K562 (cell line): ENCODE data around the gene CTBP2. TPM values are rescaled to one million over a fixed set of nuclear protein-coding genes. Genes with fewer than 3 reads are reported as not detected.

ENCODE experiments used
- ATAC-seq: fragments of 200-7000 bp; cut with Tn5 transposase; 3 replicates; pipeline ENCODE4 v1.9.1; 2020; ENCODE audit warnings: moderate library complexity
- BruUV-seq: library from RNA; stranded (reverse); fragments of 400-500 nt; replicated peaks from 2 replicates; lab custom pipeline; 2021; lab: Mats Ljungman, UMichigan
- CTCF ChIA-PET: fragments of 300-600 bp; formaldehyde crosslinking; extraction: SDS; loops from one replicate; lab custom pipeline; 2021; ENCODE audit warnings: low intra/inter-chr PET ratio; lab: Yijun Ruan, JAX
- POLR2A ChIA-PET: fragments of 300-600, 350-650 bp; sonication (Branson Sonifier 250); formaldehyde crosslinking; extraction: SDS; loops from one replicate; lab custom pipeline; 2021; ENCODE audit warnings: antibody characterized with exemption, inconsistent platforms; lab: Yijun Ruan, JAX
- DNase-seq, 4 experiments: peaks; one replicate each; pipeline versions ENCODE4 v3.0.0 to v3.0.0-alpha.2; 2011 to 2018; ENCODE audit warnings: low spot score in 3 of 4, mixed read lengths in 3 of 4; ENCODE audit errors: extremely low read depth in 1 of 4
- FAIRE-seq: peaks from 2 replicates; lab custom pipeline; 2011; peaks lifted over from hg19 to GRCh38; lab: Jason Lieb, UNC
- H2AFZ ChIP-seq: 2 replicates; pipeline ENCODE4 v1.6.0; 2011; ENCODE audit warnings: low read depth, low read length, control low read depth, inconsistent platforms
- H3K27ac ChIP-seq: fragments of 200-600 bp; 3 replicates; pipeline ENCODE4 v1.8.0; 2011; ENCODE audit warnings: low read depth, mild to moderate bottlenecking, control low read depth, inconsistent platforms, low read length, moderate library complexity, mixed read lengths; ENCODE audit errors: extremely low read depth
- H3K27me3 ChIP-seq, 2 experiments: fragments of 300-600 bp in 1 of 2; 2 replicates in 1 of 2; 3 replicates in 1 of 2; pipeline versions ENCODE4 v1.6.0 to v1.8.0; 2011; ENCODE audit warnings: inconsistent platforms in 2 of 2, low read length in 2 of 2, mild to moderate bottlenecking in 1 of 2, mixed read lengths in 1 of 2, moderate library complexity in 1 of 2; ENCODE audit not compliant: control insufficient read depth in 2 of 2, insufficient read depth in 2 of 2
- H3K36me3 ChIP-seq: fragments of 300-600 bp; 3 replicates; pipeline ENCODE4 v1.8.0; 2011; ENCODE audit warnings: mild to moderate bottlenecking, low read length, inconsistent platforms; ENCODE audit not compliant: control insufficient read depth, insufficient read depth
- H3K4me1 ChIP-seq, 2 experiments: fragments of 200-600 bp in 1 of 2; replicated peaks in 1 of 2; 2 replicates in 1 of 2; 3 replicates in 1 of 2; pipeline versions ENCODE4 v1.5.1 to v1.8.0; 2011; ENCODE audit warnings: inconsistent platforms in 2 of 2, low read length in 2 of 2, mild to moderate bottlenecking in 1 of 2, mixed read lengths in 1 of 2, moderate library complexity in 1 of 2; ENCODE audit not compliant: control insufficient read depth in 2 of 2, insufficient read depth in 2 of 2
- H3K4me2 ChIP-seq: 2 replicates; pipeline ENCODE4 v1.6.1; 2011; ENCODE audit warnings: low read length, control low read depth, inconsistent platforms, mixed read lengths; ENCODE audit not compliant: insufficient read depth
- H3K4me3 ChIP-seq: fragments of 200-600 bp; sonication (generic), shearing (Covaris generic); 2 replicates; pipeline ENCODE4 v1.5.1; 2016; ENCODE audit warnings: control low read depth, inconsistent platforms
- H3K79me2 ChIP-seq: fragments of 200-600 bp; 3 replicates; pipeline ENCODE4 v1.8.0; 2011; ENCODE audit warnings: low read length, inconsistent platforms; ENCODE audit not compliant: control insufficient read depth, insufficient read depth
- H3K9ac ChIP-seq, 2 experiments: 2 replicates each; pipeline versions ENCODE4 v1.6.0 to v1.6.1; 2011; ENCODE audit warnings: low read depth in 2 of 2, low read length in 2 of 2, control low read depth in 1 of 2, inconsistent platforms in 1 of 2, mild to moderate bottlenecking in 1 of 2, mixed read lengths in 1 of 2; ENCODE audit not compliant: insufficient read depth in 1 of 2
- H3K9me1 ChIP-seq: one replicate; pipeline ENCODE4 v1.6.0; 2011; ENCODE audit warnings: inconsistent platforms, mild to moderate bottlenecking, low read length, moderate library complexity; ENCODE audit not compliant: control insufficient read depth, insufficient read depth
- H3K9me3 ChIP-seq: replicated peaks from 2 replicates; pipeline ENCODE4 v1.5.1; 2011; ENCODE audit warnings: low read depth, low read length, inconsistent platforms; ENCODE audit not compliant: control insufficient read depth, insufficient read depth
- H4K20me1 ChIP-seq: replicated peaks from 2 replicates; pipeline ENCODE4 v1.6.1; 2011; ENCODE audit warnings: low read length, inconsistent platforms, mixed read lengths; ENCODE audit not compliant: control insufficient read depth, insufficient read depth
- COPS2 ChIP-seq: fragments of 450-650 bp; conservative IDR thresholded peaks from 2 replicates; pipeline ENCODE4 v1.6.1; 2016; ENCODE audit warnings: mild to moderate bottlenecking, moderate library complexity
- JUNB ChIP-seq: fragments of 450-650 bp; formaldehyde crosslinking; conservative IDR thresholded peaks from 2 replicates; pipeline ENCODE4 v1.4.0; 2020; ENCODE audit warnings: mild to moderate bottlenecking
- KLF16 ChIP-seq: IDR thresholded peaks from 2 replicates; pipeline ENCODE4 v1.6.1; 2016; ENCODE audit warnings: antibody characterized with exemption
- SIX5 ChIP-seq, 2 experiments: IDR thresholded peaks; 2 replicates each; pipeline ENCODE4 v1.6.1; 2011; ENCODE audit warnings: low read length in 2 of 2, borderline replicate concordance in 1 of 2, low read depth in 1 of 2, mild to moderate bottlenecking in 1 of 2, moderate library complexity in 1 of 2; ENCODE audit not compliant: insufficient read depth in 1 of 2
- WHSC1 ChIP-seq: IDR thresholded peaks from one replicate; pipeline ENCODE4 v1.6.1; 2012; ENCODE audit warnings: low read length, control low read depth, inconsistent platforms
- WGBS: fragments of 100-300 bp; shearing (Covaris generic); methylation state at CpG from one replicate; pipeline ENCODE4 v1.1.6; 2016; ENCODE audit warnings: low coverage, mixed read lengths; ENCODE audit not compliant: insufficient coverage; ENCODE audit errors: missing lambda C conversion rate; 5-methylcytosine and 5-hydroxymethylcytosine counted together
- in situ Hi-C: fragments of 300-500 bp; cut with MboI; formaldehyde crosslinking; loops from 4 replicates; pipeline ENCODE4 v1.15.0; 2018; ENCODE audit warnings: inconsistent platforms, mixed read lengths
- intact Hi-C: fragments of 100-400 bp; cut with micrococcal nuclease; formaldehyde crosslinking; loops from 2 replicates; pipeline ENCODE4 v1.14.2; 2022
- polyA plus RNA-seq, 8 experiments: library from polyadenylated mRNA; depleted of rRNA in 4 of 8; stranded (reverse) in 5 of 8; unstranded in 3 of 8; fragments of >200 nt; fragmentation: Nextera tagmentation in 2 of 8; fragmentation: Illumina TruSeq in 1 of 8; extraction: Ambion mirVana in 2 of 8; extraction: Trizol in 1 of 8; gene quantifications; 2 replicates each; pipeline versions ENCODE4 v1.2.1 to v1.2.3, GENCODE V29; 2011 to 2014; ENCODE audit warnings: inconsistent platforms in 1 of 8, missing spikeins in 1 of 8
- total RNA-seq, 7 experiments: library from RNA; depleted of rRNA in 6 of 7; stranded (reverse); fragments of >200 nt in 6 of 7; fragmentation: Illumina TruSeq in 2 of 7; extraction: Trizol in 2 of 7; gene quantifications; 2 replicates each; pipeline versions ENCODE4 v1.2.1 to v1.2.3, GENCODE V29; 2011 to 2021; ENCODE audit warnings: low replicate concordance in 1 of 7
- TF ChIP-seq, protein P1 (sequence below), 3 experiments: fragments of 200-800 bp in 1 of 3; sonication (Bioruptor generic) in 1 of 3; sonication (generic) in 1 of 3; formaldehyde crosslinking in 1 of 3; IDR thresholded peaks; 2 replicates each; pipeline versions ENCODE4 v1.6.1 to v1.8.0; 2016 to 2022; ENCODE audit warnings: mild to moderate bottlenecking in 2 of 3, missing compliant biosample characterization in 2 of 3, missing genetic modification characterization in 2 of 3, missing genetic modification reagents in 1 of 3

Gene CTBP2
- total and polyA plus RNA-seq, 9 of the 15 experiments (the other 6 are each of a cell fraction or from before 2014, with no cell fraction given): 1.3 to 8.8 (median 5.1) TPM

DNA sequence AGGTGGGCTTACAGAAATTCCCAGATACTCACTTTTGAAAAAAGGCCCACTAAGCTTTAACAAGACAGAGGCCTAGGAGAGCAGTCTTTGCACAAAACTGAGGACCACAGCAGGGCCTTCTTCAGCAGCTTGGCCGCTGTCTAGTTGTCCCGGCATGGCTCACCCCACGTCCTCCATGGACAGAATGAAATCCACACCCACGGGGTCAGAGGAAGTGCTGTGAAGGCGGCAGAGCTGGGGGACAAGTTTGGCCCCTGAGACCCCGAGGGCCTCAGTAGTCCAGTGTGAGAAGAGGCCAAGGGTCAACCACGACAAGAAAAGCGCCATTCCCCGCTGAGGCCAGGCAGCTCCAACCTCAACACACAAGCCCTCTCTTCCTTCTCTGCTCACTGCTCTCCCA is 139.5 kb downstream of the CTBP2 start:
- no peak for ATAC-seq

DNA sequence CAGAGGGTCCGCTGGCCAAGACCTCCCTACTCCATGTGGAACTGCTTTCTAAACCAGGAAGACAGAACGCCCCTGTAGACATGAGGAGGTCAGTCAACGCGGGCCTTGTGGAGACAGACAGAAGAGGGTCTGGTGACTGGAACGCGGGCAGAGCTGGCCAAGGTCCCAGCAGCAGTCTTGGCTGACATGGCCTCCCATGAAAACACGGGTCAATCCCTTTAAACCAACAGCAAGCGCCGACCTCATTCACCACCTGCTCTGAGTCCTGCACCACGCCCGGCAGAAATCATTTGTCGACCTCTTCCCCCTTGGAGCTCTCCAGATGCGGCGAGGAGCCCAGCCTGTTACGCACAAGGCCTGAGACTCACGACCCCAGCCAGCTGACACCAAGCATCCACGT is 140.0 kb downstream of the CTBP2 start:
- Histone ChIP-seq H3K79me2 (no peaks in the 10 kb centered on the region), H3K27ac (no peak overlapping the region), H3K4me3 (no peak overlapping the region), H3K36me3 (no peaks in the 10 kb centered on the region), H3K27me3 (no peaks in the 10 kb centered on the region), H2AFZ (no peak overlapping the region), H4K20me1 (no peaks in the 10 kb centered on the region), H3K9ac (no peak overlapping the region), H3K9me1 (no peaks in the 10 kb centered on the region), H3K4me2 (no peak overlapping the region), H3K9me3 (no peaks in the 10 kb centered on the region), H3K4me1 (no peaks in the 10 kb centered on the region)
- no peak for TF ChIP-seq SIX5 (IDR thresholded peaks at IDR 0.05; ENCODE audit: borderline replicate concordance in 1 of 2, insufficient read depth in 1 of 2, low read depth in 1 of 2, low read length in 2 of 2)
- TF ChIP-seq KLF16: no peak
- no TSS peak for BruUV-seq
- ATAC-seq (no peak), DNase-seq (no peak), FAIRE-seq (no peak)
- CTCF ChIA-PET: no interaction called here
- in situ Hi-C loops: no loop called here
- no CpG with 5 or more reads among the region's 17 CpGs for WGBS
- POLR2A ChIA-PET: no interaction called here
- intact Hi-C loops: no loop called here

More for the DNA sequence above, 139.5 kb downstream of the CTBP2 start:
- ChIA-PET POLR2A (no interaction called here), CTCF (no interaction called here)
- Histone ChIP-seq H3K4me3 (no peak overlapping the region), H3K4me1 (no peaks in the 10 kb centered on the region), H3K9me3 (no peaks in the 10 kb centered on the region), H3K4me2 (no peak overlapping the region), H3K27me3 (no peaks in the 10 kb centered on the region), H4K20me1 (no peaks in the 10 kb centered on the region), H3K9ac (no peak overlapping the region), H3K79me2 (no peaks in the 10 kb centered on the region), H2AFZ (no peak overlapping the region), H3K27ac (no peak overlapping the region), H3K36me3 (no peaks in the 10 kb centered on the region)
- no CpG with 5 or more reads among the region's 9 CpGs for WGBS
- no TSS peak for BruUV-seq
- intact Hi-C loops (no loop called here), in situ Hi-C loops (no loop called here)
- DNase-seq: no peak
- no peak for TF ChIP-seq WHSC1
- TF ChIP-seq, protein P1, sequence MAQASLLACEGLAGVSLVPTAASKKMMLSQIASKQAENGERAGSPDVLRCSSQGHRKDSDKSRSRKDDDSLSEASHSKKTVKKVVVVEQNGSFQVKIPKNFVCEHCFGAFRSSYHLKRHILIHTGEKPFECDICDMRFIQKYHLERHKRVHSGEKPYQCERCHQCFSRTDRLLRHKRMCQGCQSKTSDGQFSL (CRISPR knock-in tag; IDR thresholded peaks at IDR 0.05): no peak
- TF ChIP-seq, protein P1 (tag; IDR thresholded peaks at IDR 0.05): no peak
- TF ChIP-seq JUNB (CRISPR knock-in tag): no peak
- TF ChIP-seq COPS2: no peak
- TF ChIP-seq, all 486 proteins: peak for 0
- FAIRE-seq: no peak
- no peaks in the 10 kb centered on the region for H3K9me1 ChIP-seq
